Loucy (cell line): Measurements from ENCODE around the gene ZKSCAN8.
"Not testable (repeated sequence)": the region's sequence is repeated elsewhere in the genome, so short reads cannot be mapped to it uniquely, and the experiment has no call there.

Experiments used
- H2AFZ ChIP-seq: fragments of 200-600 bp; sonication (generic); 2 replicates; pipeline ENCODE4 v1.6.0; 2016; ENCODE audit warnings: antibody characterized with exemption, mild to moderate bottlenecking, low read length, moderate library complexity
- H3F3A ChIP-seq: fragments of 200-600 bp; 2 replicates; pipeline ENCODE4 v1.6.0; 2016; ENCODE audit warnings: antibody characterized with exemption, low read depth, mild to moderate bottlenecking
- H3K27me3 ChIP-seq: fragments of 200-600 bp; sonication (generic); 2 replicates; pipeline ENCODE4 v1.6.1; 2014; ENCODE audit warnings: low read length, mild to moderate bottlenecking; ENCODE audit not compliant: insufficient read depth, poor library complexity, severe bottlenecking
- H3K36me3 ChIP-seq: fragments of 200-600 bp; sonication (generic); 2 replicates; pipeline ENCODE4 v1.6.1; 2016; ENCODE audit warnings: low read length; ENCODE audit not compliant: insufficient read depth
- H3K4me1 ChIP-seq: fragments of 200-600 bp; sonication (generic); 2 replicates; pipeline ENCODE4 v1.5.1; 2014; ENCODE audit warnings: low read length, mild to moderate bottlenecking; ENCODE audit not compliant: insufficient read depth, poor library complexity, severe bottlenecking
- H3K4me2 ChIP-seq: fragments of 200-600 bp; sonication (generic); 2 replicates; pipeline ENCODE4 v1.6.0; 2014; ENCODE audit warnings: antibody characterized with exemption, low read length, low read depth, mild to moderate bottlenecking; ENCODE audit not compliant: poor library complexity, severe bottlenecking
- H3K4me3 ChIP-seq: fragments of 200-600 bp; sonication (generic); 2 replicates; pipeline ENCODE4 v1.5.1; 2014; ENCODE audit warnings: low read length, mild to moderate bottlenecking, mixed read lengths; ENCODE audit not compliant: poor library complexity, severe bottlenecking
- H3K79me2 ChIP-seq: fragments of 200-600 bp; sonication (generic); 2 replicates; pipeline ENCODE4 v1.6.1; 2014; ENCODE audit warnings: low read length; ENCODE audit not compliant: insufficient read depth
- H3K9ac ChIP-seq: fragments of 200-600 bp; sonication (generic); 2 replicates; pipeline ENCODE4 v1.6.0; 2014; ENCODE audit warnings: mild to moderate bottlenecking, low read depth, low read length, moderate library complexity; ENCODE audit not compliant: poor library complexity, severe bottlenecking
- H3K9me2 ChIP-seq: fragments of 200-600 bp; sonication (generic); replicated peaks from 2 replicates; pipeline ENCODE4 v1.6.1; 2016; ENCODE audit warnings: low read depth, low read length, mixed read lengths
- H3K9me3 ChIP-seq: fragments of 200-600 bp; sonication (generic); 2 replicates; pipeline ENCODE4 v1.6.1; 2014; ENCODE audit warnings: mild to moderate bottlenecking, antibody characterized with exemption, low read length, low read depth; ENCODE audit not compliant: insufficient read depth
- H4K20me1 ChIP-seq: fragments of 200-600 bp; sonication (generic); 2 replicates; pipeline ENCODE4 v1.6.0; 2014; ENCODE audit warnings: antibody characterized with exemption, low read length, mild to moderate bottlenecking; ENCODE audit not compliant: insufficient read depth, poor library complexity, severe bottlenecking
- EZH2phosphoT487 ChIP-seq: fragments of 200-600 bp; IDR thresholded peaks from 2 replicates; pipeline ENCODE4 v1.6.1; 2018; ENCODE audit warnings: antibody characterized with exemption, mild to moderate bottlenecking, moderate library complexity, borderline replicate concordance
- TF ChIP-seq, protein P1 (sequence below): fragments of 200-600 bp; sonication (generic); conservative IDR thresholded peaks from 2 replicates; pipeline ENCODE4 v1.5.1; 2014; ENCODE audit warnings: mild to moderate bottlenecking, antibody characterized with exemption, low read length

Gene ZKSCAN8

DNA sequence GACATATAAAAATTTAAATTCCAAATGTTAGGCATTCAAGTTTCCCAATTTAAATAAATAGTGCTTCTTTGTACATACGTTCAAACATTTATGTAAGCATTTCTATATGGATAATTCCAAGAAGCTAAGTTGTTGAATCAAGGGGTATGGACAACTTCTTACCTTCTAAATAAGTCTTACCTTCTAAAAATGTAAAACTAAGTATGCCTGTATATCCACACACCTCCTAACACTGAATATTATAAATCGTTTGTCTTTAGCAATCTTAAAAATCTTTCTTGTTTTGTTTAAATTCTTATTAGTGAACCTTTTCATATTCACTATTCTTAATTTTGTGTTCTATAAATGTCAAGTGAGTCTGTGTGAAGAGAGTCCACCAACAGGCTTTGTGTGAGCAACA, 19.8 kb upstream of the ZKSCAN8 start:
- Histone ChIP-seq H3K9ac (no peak overlapping the region), H3K79me2 (peaks cover 40% of the 10 kb centered on the region), H3K36me3 (peaks cover 32% of the 10 kb centered on the region), H2AFZ (no peak overlapping the region), H3F3A (no peaks in the 10 kb centered on the region), H3K4me1 (peaks cover 24% of the 10 kb centered on the region), H3K9me2 (no peaks in the 10 kb centered on the region), H3K27me3 (no peaks in the 10 kb centered on the region), H3K4me3 (no peak overlapping the region), H4K20me1 (peaks cover 12% of the 10 kb centered on the region), H3K9me3 (no peaks in the 10 kb centered on the region), H3K4me2 (no peak overlapping the region)
- TF ChIP-seq, protein P1, sequence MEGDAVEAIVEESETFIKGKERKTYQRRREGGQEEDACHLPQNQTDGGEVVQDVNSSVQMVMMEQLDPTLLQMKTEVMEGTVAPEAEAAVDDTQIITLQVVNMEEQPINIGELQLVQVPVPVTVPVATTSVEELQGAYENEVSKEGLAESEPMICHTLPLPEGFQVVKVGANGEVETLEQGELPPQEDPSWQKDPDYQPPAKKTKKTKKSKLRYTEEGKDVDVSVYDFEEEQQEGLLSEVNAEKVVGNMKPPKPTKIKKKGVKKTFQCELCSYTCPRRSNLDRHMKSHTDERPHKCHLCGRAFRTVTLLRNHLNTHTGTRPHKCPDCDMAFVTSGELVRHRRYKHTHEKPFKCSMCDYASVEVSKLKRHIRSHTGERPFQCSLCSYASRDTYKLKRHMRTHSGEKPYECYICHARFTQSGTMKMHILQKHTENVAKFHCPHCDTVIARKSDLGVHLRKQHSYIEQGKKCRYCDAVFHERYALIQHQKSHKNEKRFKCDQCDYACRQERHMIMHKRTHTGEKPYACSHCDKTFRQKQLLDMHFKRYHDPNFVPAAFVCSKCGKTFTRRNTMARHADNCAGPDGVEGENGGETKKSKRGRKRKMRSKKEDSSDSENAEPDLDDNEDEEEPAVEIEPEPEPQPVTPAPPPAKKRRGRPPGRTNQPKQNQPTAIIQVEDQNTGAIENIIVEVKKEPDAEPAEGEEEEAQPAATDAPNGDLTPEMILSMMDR, result no peak
- TF ChIP-seq EZH2phosphoT487, result no peak

DNA sequence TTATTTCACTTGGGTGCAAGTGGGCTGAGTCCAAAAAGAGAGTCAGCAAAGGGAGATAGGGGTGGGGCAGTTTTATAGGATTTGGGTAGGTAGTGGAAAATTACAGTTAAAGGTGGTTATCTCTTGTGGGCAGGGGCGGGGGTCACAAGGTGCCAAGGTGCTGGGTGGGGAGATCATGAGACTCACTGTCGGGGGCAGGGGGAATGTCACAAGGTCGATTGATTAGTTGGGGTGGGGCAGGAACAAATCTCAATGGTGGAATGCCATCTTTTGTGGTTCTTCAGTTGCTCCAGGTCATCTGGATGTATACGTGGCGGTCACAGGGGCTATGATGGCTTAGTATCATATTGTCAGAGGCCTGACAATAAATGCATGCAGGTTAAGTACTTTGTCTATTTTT, 19.4 kb upstream of the ZKSCAN8 start:
- not testable (repeated sequence) for H3F3A ChIP-seq, H3K27me3 ChIP-seq, H3K4me3 ChIP-seq, H3K9me3 ChIP-seq, H3K9me2 ChIP-seq, H3K4me2 ChIP-seq, H3K9ac ChIP-seq, H2AFZ ChIP-seq
- Histone ChIP-seq H3K36me3 (peaks cover 30% of the 10 kb centered on the region), H3K79me2 (peaks cover 44% of the 10 kb centered on the region), H3K4me1 (peaks cover 24% of the 10 kb centered on the region), H4K20me1 (peaks cover 13% of the 10 kb centered on the region)

DNA sequence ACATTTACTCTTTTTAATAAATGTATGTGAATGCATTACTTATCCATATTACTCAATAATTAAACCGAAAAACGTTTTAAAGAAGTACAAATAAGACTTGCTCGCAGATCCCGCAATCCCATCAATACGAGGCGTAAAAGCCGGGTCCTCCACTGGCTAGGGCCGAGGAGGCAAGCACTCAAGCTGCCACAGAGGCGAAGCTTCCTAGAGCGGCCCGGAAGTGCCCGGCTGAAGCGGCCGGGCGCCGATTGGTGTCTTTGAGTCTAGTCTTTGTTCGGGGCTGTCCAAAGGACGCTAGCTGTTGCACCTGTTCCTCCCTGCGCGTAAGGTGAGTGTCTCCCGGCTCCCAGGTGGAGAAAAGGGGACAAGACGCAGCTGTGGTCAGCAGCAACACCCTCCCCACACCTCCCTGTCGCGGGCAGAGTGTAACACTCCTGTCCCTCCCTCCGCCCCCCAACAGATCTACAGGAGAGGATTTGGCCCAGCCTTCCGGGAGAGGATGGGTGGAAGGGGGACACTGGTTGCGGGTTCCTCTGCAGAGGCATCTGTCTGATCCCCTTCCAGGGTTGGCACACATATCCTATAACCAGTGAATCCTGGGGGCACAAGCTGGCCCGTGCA, 17.2 kb upstream of the ZKSCAN8 start, which contains the start of gene ZSCAN16:
TSS of gene ZSCAN16 (plus strand) at position 260 of the 621 bp plus-strand sequence. CDS start 835 bp downstream, outside the sequence.
- TF ChIP-seq EZH2phosphoT487, result no peak
- TF ChIP-seq, protein P1, result no peak
- H3K4me3 ChIP-seq, result peak within 1 kb of the TSS; percentile 89
- no peaks in the 10 kb centered on the region for H3K9me3 ChIP-seq
- H3K4me2 ChIP-seq, result peak within 1 kb of the TSS; percentile 79
- H3K79me2 ChIP-seq, result peaks cover 66% of the 10 kb centered on the region
- H3K9ac ChIP-seq, result peak within 1 kb of the TSS; percentile 70
- peak within 1 kb of the TSS; percentile 88 for H2AFZ ChIP-seq
- H3K9me2 ChIP-seq, result no peaks in the 10 kb centered on the region
- peaks cover 34% of the 10 kb centered on the region for H3K4me1 ChIP-seq
- H3K27me3 ChIP-seq, result no peaks in the 10 kb centered on the region
- H3F3A ChIP-seq, result no peaks in the 10 kb centered on the region
- peaks cover 30% of the 10 kb centered on the region for H4K20me1 ChIP-seq
- peaks cover 28% of the 10 kb centered on the region for H3K36me3 ChIP-seq

DNA sequence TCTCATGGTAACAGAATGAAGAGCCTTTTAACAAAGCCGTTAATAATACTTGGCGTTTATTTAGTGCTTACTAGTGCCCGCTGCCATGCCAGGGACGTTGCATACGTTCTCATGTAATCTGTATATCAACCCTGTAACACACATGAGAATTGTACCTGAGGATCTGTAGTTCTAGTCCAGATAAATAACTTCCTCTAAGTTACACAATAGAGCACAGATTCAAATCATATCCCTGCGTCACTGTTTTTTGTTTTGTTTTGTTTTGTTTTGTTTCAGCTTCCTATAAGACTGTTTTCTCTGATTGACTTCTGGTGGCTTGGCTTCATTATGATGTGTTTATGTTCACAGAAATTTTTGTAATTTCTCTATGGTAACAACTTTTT, 16.7 kb upstream of the ZKSCAN8 start:
- H3K4me2 ChIP-seq, result peak overlapping the region; percentile 79
- H3K27me3 ChIP-seq, result no peaks in the 10 kb centered on the region
- no peaks in the 10 kb centered on the region for H3K9me2 ChIP-seq
- H3K4me3 ChIP-seq, result peak overlapping the region; percentile 89
- H3K79me2 ChIP-seq, result peaks cover 71% of the 10 kb centered on the region
- TF ChIP-seq EZH2phosphoT487, result no peak
- TF ChIP-seq, protein P1, result no peak
- peaks cover 27% of the 10 kb centered on the region for H3K36me3 ChIP-seq
- H3K9ac ChIP-seq, result peak overlapping the region; percentile 70
- H3K4me1 ChIP-seq, result peaks cover 37% of the 10 kb centered on the region
- no peaks in the 10 kb centered on the region for H3F3A ChIP-seq
- H2AFZ ChIP-seq, result 0 out of 2 replicates have a peak overlapping the region, but pooled peaks have one; percentile 88
- peaks cover 33% of the 10 kb centered on the region for H4K20me1 ChIP-seq
- H3K9me3 ChIP-seq, result no peaks in the 10 kb centered on the region
